Heart right ventricle (tissue), 16 donors: ENCODE data around the gene SHISAL2A. TPM values are rescaled to one million over a fixed set of nuclear protein-coding genes. Genes with fewer than 3 reads are reported as not detected.

Experiments
- ATAC-seq, 8 donors: fragments of 200-7000 bp; cut with Tn5 transposase; one replicate each; pipeline ENCODE4 v1.9.1; 2020; ENCODE audit warnings: mild to moderate bottlenecking in 8 of 8, moderate library complexity in 8 of 8, moderate number of reproducible peaks in 1 of 8
- DNase-seq, 2 donors: peaks; one replicate each; pipeline ENCODE4 v3.0.0-alpha.2; 2020
- H3K27ac ChIP-seq, 10 donors: fragments of 200-600 bp; sonication (generic) in 2 of 10; one replicate each; pipeline versions ENCODE4 v1.5.0 to v1.8.0; 2020 to 2022; ENCODE audit warnings: mild to moderate bottlenecking in 3 of 10
- H3K27me3 ChIP-seq, 7 donors: fragments of 200-600 bp; one replicate each; pipeline ENCODE4 v1.8.0; 2021 to 2022; ENCODE audit warnings: mild to moderate bottlenecking in 2 of 7
- H3K36me3 ChIP-seq, 9 donors: fragments of 200-600 bp; sonication (generic) in 1 of 9; one replicate each; pipeline versions ENCODE4 v1.5.0 to v1.8.0; 2020 to 2022; ENCODE audit warnings: mild to moderate bottlenecking in 2 of 9
- H3K4me1 ChIP-seq, 9 donors: fragments of 200-600 bp; sonication (generic) in 1 of 9; one replicate each; pipeline versions ENCODE4 v1.5.0 to v1.8.0; 2020 to 2022; ENCODE audit warnings: mild to moderate bottlenecking in 4 of 9
- H3K4me3 ChIP-seq, 10 donors: fragments of 200-600 bp; sonication (generic) in 2 of 10; one replicate each; pipeline versions ENCODE4 v1.5.0 to v1.8.0; 2020 to 2022; ENCODE audit warnings: mild to moderate bottlenecking in 7 of 10, moderate library complexity in 2 of 10
- H3K9me3 ChIP-seq, 11 donors: fragments of 200-600 bp in 10 of 11; sonication (generic) in 2 of 11; one replicate each; pipeline versions ENCODE4 v1.5.0 to v1.8.0; 2013 to 2022; ENCODE audit warnings: mild to moderate bottlenecking in 2 of 11, control low read depth in 1 of 11, moderate library complexity in 1 of 11
- CTCF ChIP-seq, 9 donors: fragments of 200-600 bp; sonication (generic) in 2 of 9; IDR thresholded peaks; one replicate each; pipeline versions ENCODE4 v1.5.0 to v1.8.0; 2021 to 2022; ENCODE audit warnings: antibody characterized with exemption in 9 of 9, mild to moderate bottlenecking in 5 of 9, moderate library complexity in 1 of 9
- WGBS, 2 donors: extraction: QIAGEN DNeasy Blood & Tissue Kit; methylation state at CpG; one replicate each; pipeline ENCODE4 v1.1.7; 2013; ENCODE audit warnings: inconsistent platforms in 1 of 2; 5-methylcytosine and 5-hydroxymethylcytosine counted together
- intact Hi-C, 10 donors: fragments of 100-400 bp; cut with DNase I; formaldehyde crosslinking; loops; one replicate each; pipeline versions ENCODE4 v1.11.1 to v1.14.2; 2022
- long read RNA-seq, 3 donors: library from polyadenylated mRNA; unstranded; transcript quantifications; one replicate each; pipeline ENCODE4 v2.0.0, GENCODE V29; 2020 to 2021
- polyA plus RNA-seq, 2 donors: library from polyadenylated mRNA; stranded (reverse); fragments of 200-250 nt; gene quantifications; one replicate each; pipeline ENCODE4 v1.2.3, GENCODE V29; 2013
- total RNA-seq, 10 donors: library from RNA; stranded (reverse); fragmentation: NEBNext Ultra II Directional in 3 of 10; extraction: Animal tissue kit (Norgen Biotek cat#: 25700) in 3 of 10; gene quantifications; one replicate each; pipeline versions ENCODE4 v1.2.1 to v1.2.4, GENCODE V29; 2021 to 2023
- donor health status: Arrhythmogenic right ventricular cardiomyopathy.
- donor health status: ischemic (EF 13 %, LVEDD 7.1; RV severe dilation, severe dysfunction).
- donor health status: healthy with polysubstance abuse.
- donor health status: DM: no; HTN: yes; CAD: no.
- donor health status: DM: no; HTN: no; CAD: no.
- donor health status: ischemic (EF 25% LVEDD 6.9; RV normal size, moderate dysfunction).
- donor health status: ischemic (EF 25% LVEDD 5.7; RV mildly dilated, moderate dysfunction).
- donor health status: healthy.
- donor health status: DM: yes; HTN: yes; CAD: no.
- donor health status: Ischemic cardiomyopathy.
- donor health status: ischemic (EF 35%, LVEDD 5.7; RV mildly dilated, moderate dysfunction).
- donor health status: nonischemic (EF 11% LVEDD 7.7; RV severe dilation, severe dysfunction).
- donor health status: DM: yes; HTN: yes; CAD: no.
- donor health status: PGD.
- donor health status: ischemic (EF 29% LVEDD 5.4; RV normal size, mild dysfunction).
- donor health status: nonischemic (EF 23%, LVEDD 6.1; RV moderate dilation, normal function).

Gene SHISAL2A
- under 1 TPM in 2 of 10 donors, not detected in 8; 0.10 to 0.19 TPM for total RNA-seq
- under 1 TPM in 1 of 2 donors, not detected in 1; 0.22 TPM for polyA plus RNA-seq
- long read RNA-seq, donor 1: 0 reads
- long read RNA-seq, donor 2: 0 reads
- long read RNA-seq, donor 3: 0 reads

- intact Hi-C loops: loop anchor here in 1 of 10 donors (10.0 kb wide), 1 partner anchor 78 kb away; the partner anchor contains the start of gene TUT4
- H3K27ac ChIP-seq: peak within 1 kb of the TSS in 1 of 10 donors; percentile 84
- H3K36me3 ChIP-seq: no peaks in the 10 kb centered on the region
- no peaks in the 10 kb centered on the region for H3K9me3 ChIP-seq
- ATAC-seq: peak in 7 of 8 donors; percentile 45 to 77 (median 64)
- WGBS, 2 donors: 13% methylated on average over 39 to 53 of the region's 53 CpGs
- peaks cover 11 to 37% (median 31%) of the 10 kb centered on the region in 7 donors for H3K27me3 ChIP-seq
- peaks cover 0 to 35% (median 8%) of the 10 kb centered on the region in 9 donors for H3K4me1 ChIP-seq
- H3K4me3 ChIP-seq: peak within 1 kb of the TSS; percentile 30 to 57 (median 41)
- TF ChIP-seq CTCF (IDR thresholded peaks at IDR 0.05): no peak
- DNase-seq: peak; percentile 15 to 40
These were observed at the start of gene SHISAL2A for GRCh38 chr1:52632732-52633290. TSS of gene SHISAL2A (plus strand) at chr1:52633168. CDS start at chr1:52633494, 326 bp downstream.

GRCh38 chr1:52585474-52585873, 47.5 kb upstream of the SHISAL2A start:
- H3K4me3 ChIP-seq: no peak overlapping the region
- H3K27me3 ChIP-seq: no peaks in the 10 kb centered on the region
- no peak overlapping the region for H3K27ac ChIP-seq
- 80 to 94% methylated on average over 1 of the region's 1 CpG for WGBS, 2 donors
- no peak for DNase-seq
- no peaks in the 10 kb centered on the region for H3K9me3 ChIP-seq
- no peak for ATAC-seq
- intact Hi-C loops: loop anchor here in 1 of 10 donors (10.0 kb wide), 1 partner anchor 69 kb away; no protein-coding TSS in a partner anchor
- H3K4me1 ChIP-seq: peaks cover 0 to 8% (median 0%) of the 10 kb centered on the region in 9 donors
- H3K36me3 ChIP-seq: no peaks in the 10 kb centered on the region
- no peak for TF ChIP-seq CTCF (IDR thresholded peaks at IDR 0.05)

- intact Hi-C loops: loop anchor here in 1 of 10 donors (10.0 kb wide), 1 partner anchor 67 kb away; no protein-coding TSS in a partner anchor
- no peak for TF ChIP-seq CTCF (IDR thresholded peaks at IDR 0.05)
- DNase-seq: no peak
- no peak overlapping the region for H3K4me3 ChIP-seq
- H3K4me1 ChIP-seq: peaks cover 0 to 12% (median 0%) of the 10 kb centered on the region in 9 donors
- H3K36me3 ChIP-seq: no peaks in the 10 kb centered on the region
- no peaks in the 10 kb centered on the region for H3K9me3 ChIP-seq
- H3K27me3 ChIP-seq: no peaks in the 10 kb centered on the region
- H3K27ac ChIP-seq: no peak overlapping the region
- ATAC-seq: no peak
These were observed 44.9 kb upstream of the SHISAL2A start for GRCh38 chr1:52588027-52588426.

GRCh38 chr1:52588535-52588934, 44.4 kb upstream of the SHISAL2A start:
- no peak overlapping the region for H3K27ac ChIP-seq
- TF ChIP-seq CTCF (IDR thresholded peaks at IDR 0.05): no peak
- DNase-seq (no peak), ATAC-seq (peak in 1 of 8 donors; percentile 43)
- no peak overlapping the region for H3K4me3 ChIP-seq
- intact Hi-C loops: loop anchor here in 1 of 10 donors (10.0 kb wide), 1 partner anchor 66 kb away; no protein-coding TSS in a partner anchor
- WGBS, 2 donors: 74 to 81% methylated on average over 1 of the region's 1 CpG
- H3K4me1 ChIP-seq: peaks cover 0 to 12% (median 0%) of the 10 kb centered on the region in 9 donors
- no peaks in the 10 kb centered on the region for H3K9me3 ChIP-seq
- H3K27me3 ChIP-seq: no peaks in the 10 kb centered on the region
- H3K36me3 ChIP-seq: no peaks in the 10 kb centered on the region
